Transverse colon (tissue), 4 donors: ENCODE results near the gene GRAMD1B.

Source experiments
- POLR2A ChIP-seq: fragments of 450-650 bp; IDR thresholded peaks from one replicate; pipeline ENCODE4 v1.6.1; 2016; ENCODE audit warnings: antibody characterized with exemption, mild to moderate bottlenecking, moderate library complexity
- POLR2AphosphoS5 ChIP-seq, 3 donors: sonication (generic); formaldehyde crosslinking; IDR thresholded peaks; one replicate each; pipeline ENCODE4 v1.6.1; 2016; ENCODE audit warnings: antibody characterized with exemption in 3 of 3
- TF ChIP-seq, protein P1 (sequence below), 5 experiments: fragments of 200-600 bp in 3 of 5; fragments of 450-650 bp in 2 of 5; sonication (generic) in 3 of 5; IDR thresholded peaks; 1 replicate in 2 of 5; 2 replicates in 3 of 5; pipeline ENCODE4 v1.5.1; 2016 to 2017; ENCODE audit warnings: antibody characterized with exemption in 5 of 5, inconsistent platforms in 3 of 5, mild to moderate bottlenecking in 2 of 5, moderate library complexity in 1 of 5

GRCh38 chr11:123386796-123387510 lies 43.1 kb upstream of the GRAMD1B start:
- TF ChIP-seq, protein P1, sequence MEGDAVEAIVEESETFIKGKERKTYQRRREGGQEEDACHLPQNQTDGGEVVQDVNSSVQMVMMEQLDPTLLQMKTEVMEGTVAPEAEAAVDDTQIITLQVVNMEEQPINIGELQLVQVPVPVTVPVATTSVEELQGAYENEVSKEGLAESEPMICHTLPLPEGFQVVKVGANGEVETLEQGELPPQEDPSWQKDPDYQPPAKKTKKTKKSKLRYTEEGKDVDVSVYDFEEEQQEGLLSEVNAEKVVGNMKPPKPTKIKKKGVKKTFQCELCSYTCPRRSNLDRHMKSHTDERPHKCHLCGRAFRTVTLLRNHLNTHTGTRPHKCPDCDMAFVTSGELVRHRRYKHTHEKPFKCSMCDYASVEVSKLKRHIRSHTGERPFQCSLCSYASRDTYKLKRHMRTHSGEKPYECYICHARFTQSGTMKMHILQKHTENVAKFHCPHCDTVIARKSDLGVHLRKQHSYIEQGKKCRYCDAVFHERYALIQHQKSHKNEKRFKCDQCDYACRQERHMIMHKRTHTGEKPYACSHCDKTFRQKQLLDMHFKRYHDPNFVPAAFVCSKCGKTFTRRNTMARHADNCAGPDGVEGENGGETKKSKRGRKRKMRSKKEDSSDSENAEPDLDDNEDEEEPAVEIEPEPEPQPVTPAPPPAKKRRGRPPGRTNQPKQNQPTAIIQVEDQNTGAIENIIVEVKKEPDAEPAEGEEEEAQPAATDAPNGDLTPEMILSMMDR (IDR thresholded peaks at IDR 0.05), result no peak
- TF ChIP-seq POLR2A (no peak), POLR2AphosphoS5 (IDR thresholded peaks at IDR 0.05) (no peak)
